HT-29 (cell line): ENCODE data around the gene PPL. TPM values are rescaled to one million over a fixed set of nuclear protein-coding genes. Genes with fewer than 3 reads are reported as not detected.

Experiments used
- DNase-seq: peaks from one replicate; pipeline ENCODE4 v3.0.0-alpha.2; 2015; ENCODE audit warnings: low spot score
- total RNA-seq: library from RNA; depleted of rRNA; stranded (reverse); fragments of >200 nt; shearing (Covaris generic); gene quantifications from 2 replicates; pipeline ENCODE4 v1.2.3, GENCODE V29; 2014

PPL gene
- total RNA-seq, 1 experiment from 2014 or later = 58.1 TPM

DNA sequence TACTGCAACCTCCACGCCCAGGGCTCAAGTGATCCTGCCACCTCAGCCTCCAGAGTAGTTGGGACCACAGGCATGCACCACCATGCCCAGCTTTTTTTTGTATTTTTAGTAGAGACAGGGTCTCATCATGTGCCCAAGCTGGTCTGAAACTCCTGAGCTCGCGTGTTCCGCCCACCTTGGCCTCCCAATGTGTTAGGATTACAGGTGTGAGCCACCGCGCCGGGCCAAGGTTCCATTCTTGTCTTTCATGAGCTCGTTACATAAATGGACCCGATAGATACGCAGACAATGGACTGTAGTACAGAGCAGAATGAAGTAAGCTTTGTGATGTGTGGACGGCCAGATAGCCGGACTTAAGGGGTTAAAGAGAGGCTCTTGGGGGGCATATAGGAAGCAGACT lies 70.4 kb downstream of the PPL start:
- no peak for DNase-seq

DNA sequence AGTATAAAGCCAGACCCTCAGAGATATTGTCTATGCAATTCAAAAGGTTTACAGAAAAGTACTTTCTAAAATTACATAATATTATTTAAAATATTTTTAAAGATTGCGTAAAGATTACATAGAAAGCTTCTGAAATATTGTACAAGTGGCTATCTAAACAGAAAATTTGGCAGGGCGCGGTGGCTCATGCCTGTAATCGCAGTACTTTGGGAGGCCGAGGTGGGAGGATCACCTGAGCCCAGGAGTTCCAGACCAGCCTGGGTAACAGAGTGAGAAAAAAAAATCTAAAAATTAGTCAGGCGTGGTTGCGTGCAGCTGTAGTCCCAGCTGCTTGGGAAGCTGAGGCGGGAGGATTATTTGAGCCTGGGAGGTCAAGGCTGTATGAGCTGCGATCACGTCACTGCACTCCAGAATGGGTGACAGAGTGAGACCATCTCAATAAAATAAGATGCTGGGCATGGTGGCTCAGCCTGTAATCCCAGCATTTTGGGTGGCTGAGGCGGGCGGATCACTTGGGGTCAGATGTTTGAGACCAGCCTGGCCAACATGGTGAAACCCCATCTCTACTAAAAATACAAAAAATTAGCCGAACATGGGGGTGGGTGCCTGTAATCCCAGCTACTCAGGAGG lies 71.6 kb downstream of the PPL start:
- DNase-seq = no peak

DNA sequence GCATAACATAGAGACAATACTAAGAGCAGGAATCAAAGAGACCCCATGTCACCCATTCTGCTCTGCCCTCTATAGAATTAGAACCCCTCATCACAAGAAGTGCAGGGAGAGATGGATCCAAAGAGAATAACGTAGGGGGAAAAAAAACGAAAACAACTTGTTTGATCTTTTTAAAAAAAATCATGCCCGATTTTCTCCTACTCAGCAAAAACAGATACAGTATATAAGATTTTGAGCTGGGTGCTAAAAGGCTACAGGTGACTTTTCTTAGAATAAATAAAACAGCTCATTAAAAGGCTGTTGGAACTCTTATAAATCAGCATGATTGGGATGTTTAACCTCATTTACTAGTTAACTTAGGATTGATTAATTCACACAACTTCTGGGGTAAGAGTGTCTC lies 72.2 kb downstream of the PPL start:
- DNase-seq = no peak

DNA sequence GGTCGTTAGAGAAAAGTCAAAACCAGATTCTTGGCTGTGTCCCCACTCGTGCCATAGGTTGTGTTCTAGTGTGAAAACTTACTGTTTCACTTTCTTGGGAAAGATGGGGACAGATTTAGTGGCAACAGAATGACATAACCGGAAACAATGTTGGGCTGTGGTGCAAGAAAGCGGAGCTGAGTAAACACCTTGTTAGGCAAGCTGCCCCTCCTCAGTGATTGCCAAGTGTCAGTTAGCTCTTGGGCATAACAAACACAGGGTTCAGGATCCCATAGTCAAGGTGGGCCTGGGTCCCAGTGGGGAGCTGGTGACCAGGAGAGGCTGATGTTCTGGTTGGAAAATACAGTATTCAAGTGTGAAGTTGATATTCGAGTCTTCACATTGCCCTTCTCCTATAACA lies 74.3 kb downstream of the PPL start:
- no peak for DNase-seq

DNA sequence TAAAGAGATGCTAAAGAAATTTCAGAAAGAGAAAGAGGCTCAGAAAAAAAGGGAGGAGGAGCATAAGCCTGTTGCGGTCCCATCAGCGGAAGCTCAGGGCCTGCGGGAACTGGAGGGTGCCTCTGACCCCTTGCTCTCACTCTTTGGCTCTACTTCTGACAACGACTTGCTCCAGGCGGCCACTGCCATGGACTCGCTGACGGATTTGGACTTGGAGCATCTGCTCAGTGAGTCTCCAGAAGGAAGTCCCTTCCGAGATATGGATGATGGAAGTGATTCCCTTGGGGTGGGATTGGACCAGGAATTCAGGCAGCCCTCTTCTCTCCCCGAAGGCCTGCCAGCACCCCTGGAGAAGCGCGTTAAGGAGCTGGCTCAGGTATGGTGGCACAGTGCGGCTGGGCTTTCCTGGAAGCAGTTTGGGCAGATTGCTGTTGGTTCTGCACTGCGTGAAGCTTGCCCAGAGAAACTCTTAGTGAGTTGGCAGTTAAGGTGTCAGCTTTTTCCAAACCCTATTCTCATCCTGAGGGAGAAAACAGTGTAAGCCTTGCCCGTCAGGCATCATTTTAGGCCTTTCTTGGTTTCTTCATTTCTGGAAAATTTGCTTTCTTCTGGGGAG lies 76.1 kb downstream of the PPL start:
- no peak for DNase-seq

- no peak for DNase-seq
These were observed 77.1 kb downstream of the PPL start for GRCh38 chr16:4859900-4860255.

DNA sequence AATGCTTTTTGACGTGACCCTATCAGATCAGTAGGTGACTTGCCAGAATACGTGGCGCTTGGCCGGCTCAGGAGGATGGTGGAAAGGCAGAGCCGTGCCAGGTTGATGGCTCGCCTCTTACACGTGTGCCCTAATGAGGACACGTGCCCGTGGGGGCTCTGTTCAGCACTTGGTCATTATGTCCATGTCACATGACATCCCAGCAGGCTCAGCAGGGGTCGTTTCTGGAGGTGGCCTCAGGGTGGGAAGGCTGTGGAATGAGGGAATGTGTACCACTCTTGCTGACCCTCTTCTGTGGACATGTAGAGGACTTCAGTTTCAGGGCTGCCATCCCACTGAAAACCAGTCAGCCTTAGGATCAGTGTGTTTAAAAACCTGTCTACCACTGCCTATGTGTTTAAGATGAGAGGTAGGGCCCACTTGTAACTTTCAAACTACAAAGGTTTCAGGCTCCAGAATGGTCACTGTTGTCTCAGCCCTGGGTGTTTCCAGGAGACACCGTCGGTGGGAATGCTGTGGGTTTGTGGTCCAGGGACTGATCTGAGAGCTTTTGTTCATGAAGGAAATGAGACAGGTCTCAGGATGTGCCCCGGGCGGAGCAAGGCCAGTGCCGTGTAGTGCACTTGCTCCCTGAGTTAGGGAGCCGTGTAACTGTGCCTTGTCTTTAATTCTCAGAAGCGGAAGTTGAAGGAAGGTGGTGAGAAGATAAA lies 77.6 kb downstream of the PPL start:
- DNase-seq = no peak

- no peak for DNase-seq
These were observed 81.1 kb downstream of the PPL start for GRCh38 chr16:4855804-4856203.

GRCh38 chr16:4855371-4855770 lies 81.6 kb downstream of the PPL start:
- no peak for DNase-seq

DNA sequence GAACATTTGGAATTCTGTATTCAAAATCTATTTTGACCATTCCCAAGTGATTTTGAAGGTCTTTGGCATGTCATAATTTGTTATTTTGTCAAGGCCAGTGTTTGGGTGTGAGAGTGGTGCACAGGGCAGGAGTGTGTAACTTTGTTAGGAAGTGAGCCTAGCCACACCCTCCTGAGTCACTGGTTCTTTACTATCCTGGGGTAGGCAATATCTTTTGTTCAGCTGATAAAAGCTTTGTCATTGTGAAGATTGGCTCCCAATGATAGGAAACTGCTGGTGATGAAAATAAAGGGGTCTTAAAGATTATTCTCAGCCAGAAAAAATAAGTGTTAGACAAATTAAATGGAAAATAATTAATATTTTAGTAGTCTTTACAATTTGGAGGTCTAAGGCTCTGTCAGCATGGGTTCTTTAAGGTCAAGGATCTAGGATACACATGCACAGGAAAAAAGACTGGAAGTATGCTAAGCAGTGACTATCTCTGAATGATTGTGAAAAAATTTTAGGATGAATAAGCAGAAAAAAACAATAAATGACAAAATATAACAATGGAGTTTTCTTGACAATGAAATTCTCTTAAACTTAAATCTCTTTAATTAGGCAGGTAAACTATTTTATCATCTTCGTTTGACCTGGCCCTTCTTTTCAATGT lies 84.6 kb downstream of the PPL start:
- DNase-seq = no peak

GRCh38 chr16:4850211-4850610 lies 86.7 kb downstream of the PPL start:
- no peak for DNase-seq

DNA sequence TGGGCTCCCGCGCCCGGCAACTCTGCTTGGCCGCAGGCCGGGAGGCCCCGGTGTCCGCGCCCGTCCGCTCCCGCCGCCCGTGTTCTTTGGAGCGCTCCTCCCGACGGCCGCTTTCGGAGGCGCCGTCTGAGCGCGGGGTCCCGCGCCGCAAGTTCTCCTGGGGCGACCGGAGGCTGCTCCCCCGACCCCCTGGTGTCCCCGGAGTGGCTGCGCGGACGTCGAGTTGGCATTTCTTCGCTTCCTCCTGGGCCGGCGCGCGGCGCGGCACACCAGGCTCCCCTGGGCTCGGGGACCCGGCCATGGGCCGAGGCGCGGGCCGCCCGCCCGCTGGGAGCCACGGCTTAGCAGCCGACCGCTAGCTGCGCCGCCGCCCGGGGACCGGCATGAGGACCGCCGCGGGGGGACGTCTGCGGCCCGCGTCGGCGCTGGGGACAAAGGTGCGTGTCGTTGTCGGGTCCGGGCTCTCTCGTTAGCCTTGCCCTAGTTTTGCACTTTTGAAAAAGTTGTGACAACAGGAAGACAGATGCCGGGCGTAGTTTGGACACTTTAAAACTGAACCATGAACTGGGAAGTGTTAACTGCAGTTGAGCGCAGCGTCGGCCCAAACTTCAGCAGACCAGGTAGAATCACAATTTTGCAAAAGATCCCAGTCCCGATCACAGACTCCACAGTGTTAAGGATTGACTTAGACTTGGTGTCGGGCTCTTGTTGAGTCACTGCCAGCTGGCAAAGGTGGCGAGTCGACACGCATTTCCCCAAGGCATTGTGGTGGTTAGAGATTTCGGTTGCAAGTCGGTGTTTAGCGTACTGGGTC lies 89.0 kb downstream of the PPL start:
- peak; percentile 59 for DNase-seq

DNA sequence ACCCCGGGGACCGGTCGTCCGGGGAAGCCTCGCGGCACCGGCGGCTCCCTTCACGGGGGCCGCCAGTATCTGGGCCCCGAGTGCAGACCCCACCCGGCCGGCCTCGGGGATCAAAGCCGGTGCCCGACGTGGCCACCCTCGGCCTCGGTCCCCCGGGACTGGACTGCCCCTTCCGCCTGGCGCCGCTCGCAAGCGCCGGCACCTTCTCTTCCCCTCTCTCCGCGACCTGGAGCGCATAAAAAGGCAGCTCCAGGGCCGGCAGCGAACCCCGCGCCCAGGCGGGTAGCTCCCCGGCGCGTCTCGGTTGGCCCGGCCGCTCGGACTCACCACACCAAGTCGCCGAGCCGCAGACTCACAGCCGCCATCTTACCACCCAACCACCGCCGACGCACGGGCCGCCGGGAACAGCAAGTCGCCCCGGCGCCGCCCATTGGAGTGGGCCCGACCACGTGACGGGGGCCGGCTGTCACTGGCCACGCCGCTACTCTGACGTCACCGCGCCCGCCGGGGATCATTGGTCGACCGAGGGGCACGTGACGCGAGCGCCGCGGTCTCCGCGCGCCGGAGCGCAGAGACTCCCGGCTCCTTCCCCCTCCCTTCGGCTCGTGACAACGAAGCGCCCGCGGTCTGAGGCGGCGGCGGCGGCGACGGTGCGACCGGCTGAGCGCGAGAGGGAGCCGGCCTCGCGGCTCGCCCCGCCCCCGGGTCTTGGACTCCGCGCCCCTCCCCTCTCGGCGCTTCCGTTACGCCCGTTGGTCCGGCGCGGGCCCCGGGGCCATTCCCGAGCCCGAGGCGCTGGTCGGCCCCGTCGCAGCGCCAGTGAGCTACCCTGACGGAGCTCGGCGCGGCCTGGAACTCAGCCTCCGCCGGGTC lies 89.8 kb downstream of the PPL start, which contains the start of the genes GLYR1 and UBN1:
GLYR1 (minus strand) TSS at position 388 of the 873 bp plus-strand sequence; CDS start at position 365, 23 bp downstream.
UBN1 (plus strand) TSS at position 581 of the 873 bp plus-strand sequence. CDS start 5,437 bp downstream, outside the sequence.
- DNase-seq = peak; percentile 98

GRCh38 chr16:4846503-4846900 lies 90.4 kb downstream of the PPL start:
- peak; percentile 77 for DNase-seq

DNA sequence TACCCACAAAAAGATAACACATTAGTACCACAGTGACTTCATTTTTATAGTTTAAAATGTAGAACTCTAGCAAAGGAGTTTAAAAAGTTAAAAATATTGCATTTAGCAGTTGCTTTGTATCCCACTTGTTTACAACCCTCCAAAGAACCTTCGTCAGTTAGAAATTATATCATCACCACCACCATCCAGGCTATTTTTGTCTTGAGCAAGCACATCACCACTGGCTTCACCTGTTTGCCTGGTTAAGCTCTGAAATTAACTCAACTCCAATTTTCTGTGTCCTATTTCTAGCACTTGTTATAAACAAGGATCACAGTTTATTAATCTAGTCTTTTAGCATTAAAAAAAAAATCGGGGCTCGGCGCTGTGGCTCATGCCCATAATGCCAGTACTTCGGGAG lies 96.0 kb downstream of the PPL start:
- DNase-seq = no peak

DNA sequence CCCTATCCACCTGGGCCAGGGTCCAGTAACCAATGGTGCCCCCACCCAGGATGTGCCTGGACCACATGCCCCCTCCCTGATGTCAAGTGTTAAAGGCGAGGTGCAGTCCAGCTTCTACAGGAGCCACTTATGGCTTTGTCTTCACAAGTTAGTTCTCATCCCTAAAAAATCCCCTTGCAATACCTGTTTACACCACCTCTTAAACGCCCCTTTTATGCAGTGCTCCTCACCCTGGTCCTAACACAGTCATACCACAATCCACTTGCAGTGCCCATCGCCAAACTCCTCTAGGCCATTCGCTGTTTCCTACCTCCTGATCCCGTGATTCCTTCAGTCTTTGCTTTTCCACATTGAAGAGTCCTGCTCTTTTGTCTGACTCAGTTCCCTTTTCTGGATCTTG lies 97.0 kb downstream of the PPL start:
- no peak for DNase-seq

DNA sequence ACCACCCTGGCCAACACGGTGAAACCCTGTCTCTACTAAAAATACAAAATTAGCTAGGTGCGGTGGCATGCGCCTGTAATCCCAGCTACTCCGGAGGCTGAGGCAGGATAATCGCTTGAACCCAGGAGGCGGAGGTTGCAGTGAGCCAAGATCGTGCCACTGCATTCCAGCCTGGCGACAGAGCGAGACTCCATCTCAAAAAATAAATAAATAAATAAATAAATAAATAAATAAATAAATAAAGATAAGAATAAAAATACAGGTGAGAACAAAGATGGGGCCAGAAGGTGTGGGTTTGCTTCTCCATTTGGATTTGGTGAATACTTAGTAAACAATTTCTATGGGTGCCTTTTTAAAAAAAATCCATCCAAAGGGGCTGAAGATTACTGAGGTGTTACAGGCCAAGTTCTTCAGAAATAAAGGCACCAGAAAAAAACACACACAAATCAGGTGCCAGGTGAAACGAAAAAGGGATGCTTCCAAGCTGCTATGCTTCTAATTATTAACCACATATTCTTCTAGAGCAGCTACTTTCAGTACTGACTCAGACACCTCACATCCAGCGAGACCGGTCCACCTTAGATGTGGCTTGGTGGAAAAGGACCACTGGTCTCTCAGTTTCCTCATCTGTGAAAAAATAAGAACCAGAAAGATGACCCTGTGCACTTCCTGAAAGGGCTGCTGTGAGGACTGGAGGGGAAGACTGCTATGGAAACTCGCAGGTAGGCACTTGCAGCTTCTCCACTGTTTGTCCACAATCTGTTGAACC lies 99.0 kb downstream of the PPL start:
- no peak for DNase-seq

- DNase-seq = no peak
These were observed 100.2 kb downstream of the PPL start for GRCh38 chr16:4836727-4837126.

GRCh38 chr16:4833584-4833983 lies 103.4 kb downstream of the PPL start:
- no peak for DNase-seq
